Activated gamma-delta T cell (primary cell): ENCODE measurements around the gene ANGEL1.

Experiments used
- DNase-seq: peaks from one replicate; lab custom pipeline; 2025; lab: John Stamatoyannopoulos, UW

Gene ANGEL1

DNA sequence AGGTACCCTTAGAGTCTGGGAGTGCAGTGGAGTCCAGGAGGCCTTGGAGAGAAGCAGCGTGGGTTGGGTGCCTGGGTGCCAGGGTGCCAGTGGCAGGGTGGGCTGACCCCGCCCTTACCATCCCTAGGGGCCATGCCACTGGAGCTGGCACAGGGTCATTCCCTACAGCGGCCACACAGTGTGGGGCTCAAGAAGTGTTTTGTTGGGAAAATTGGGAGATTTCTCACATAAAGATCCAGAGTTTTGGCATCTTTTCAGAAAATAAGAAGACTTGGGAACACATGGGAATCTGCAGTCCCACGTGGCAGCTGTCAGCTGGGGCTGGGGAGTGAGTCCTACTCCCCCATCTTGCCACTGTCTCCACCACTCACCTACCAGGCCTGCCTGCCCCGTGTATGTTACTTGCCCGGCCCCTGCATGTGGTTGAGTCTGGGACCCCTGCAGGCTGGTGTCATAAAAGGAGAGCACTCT lies 47.2 kb downstream of the ANGEL1 start:
- no peak for DNase-seq

GRCh38 chr14:76763096-76764041 lies 49.3 kb downstream of the ANGEL1 start:
- no peak for DNase-seq

GRCh38 chr14:76762411-76763095 lies 50.1 kb downstream of the ANGEL1 start:
- no peak for DNase-seq

DNA sequence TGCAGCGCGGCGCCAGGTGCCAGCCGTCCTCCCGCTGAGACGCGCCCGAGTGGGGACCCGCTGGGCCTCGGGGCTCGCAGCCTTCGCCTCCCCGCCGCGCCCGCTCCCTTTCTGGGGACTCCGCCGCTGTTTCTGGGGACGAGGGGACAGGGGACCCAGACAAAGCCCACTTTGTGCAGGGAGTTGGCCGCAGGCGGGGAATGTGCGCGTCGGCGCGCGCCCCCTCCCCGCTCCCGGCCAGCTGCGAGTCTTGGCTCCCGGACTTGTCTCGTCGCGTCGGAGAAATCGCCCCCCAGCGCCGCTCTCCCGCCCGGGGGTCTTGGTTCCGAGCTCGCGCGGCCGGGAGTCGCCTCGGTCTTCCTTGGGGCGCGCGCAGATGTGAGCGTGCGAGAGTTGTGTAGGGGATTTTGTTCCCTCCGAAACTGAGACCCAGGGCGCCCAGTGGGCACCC lies 50.7 kb downstream of the ANGEL1 start:
- DNase-seq, result no peak

GRCh38 chr14:76761136-76761959 lies 51.3 kb downstream of the ANGEL1 start, which contains the start of gene VASH1:
TSS of gene VASH1 (plus strand) at chr14:76761468. CDS start at chr14:76762822, 1,354 bp downstream.
- DNase-seq, result peak; percentile 47

GRCh38 chr14:76760331-76761135 lies 52.1 kb downstream of the ANGEL1 start:
- DNase-seq, result no peak

DNA sequence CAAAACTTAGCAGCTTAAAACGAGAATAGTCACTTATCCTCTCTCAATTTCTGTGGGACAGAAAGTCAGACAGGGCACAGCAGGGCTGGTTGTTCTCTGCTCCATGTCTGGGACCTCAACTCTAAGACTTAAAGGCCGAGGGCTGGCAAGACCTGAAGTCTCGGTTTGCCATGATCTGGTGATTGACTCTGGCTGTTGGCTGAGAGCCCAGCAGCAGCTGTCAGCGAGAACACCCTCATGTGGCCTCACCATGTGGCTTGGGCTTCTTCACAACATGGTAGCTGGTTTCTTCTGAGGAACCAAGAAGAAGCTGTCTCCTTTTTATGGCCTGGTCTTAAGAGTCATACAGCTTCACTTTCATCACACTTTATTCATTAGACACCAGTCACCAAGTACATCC lies 53.1 kb downstream of the ANGEL1 start:
- no peak for DNase-seq

- DNase-seq, result no peak
These were observed 56.3 kb downstream of the ANGEL1 start for GRCh38 chr14:76756371-76756750.

DNA sequence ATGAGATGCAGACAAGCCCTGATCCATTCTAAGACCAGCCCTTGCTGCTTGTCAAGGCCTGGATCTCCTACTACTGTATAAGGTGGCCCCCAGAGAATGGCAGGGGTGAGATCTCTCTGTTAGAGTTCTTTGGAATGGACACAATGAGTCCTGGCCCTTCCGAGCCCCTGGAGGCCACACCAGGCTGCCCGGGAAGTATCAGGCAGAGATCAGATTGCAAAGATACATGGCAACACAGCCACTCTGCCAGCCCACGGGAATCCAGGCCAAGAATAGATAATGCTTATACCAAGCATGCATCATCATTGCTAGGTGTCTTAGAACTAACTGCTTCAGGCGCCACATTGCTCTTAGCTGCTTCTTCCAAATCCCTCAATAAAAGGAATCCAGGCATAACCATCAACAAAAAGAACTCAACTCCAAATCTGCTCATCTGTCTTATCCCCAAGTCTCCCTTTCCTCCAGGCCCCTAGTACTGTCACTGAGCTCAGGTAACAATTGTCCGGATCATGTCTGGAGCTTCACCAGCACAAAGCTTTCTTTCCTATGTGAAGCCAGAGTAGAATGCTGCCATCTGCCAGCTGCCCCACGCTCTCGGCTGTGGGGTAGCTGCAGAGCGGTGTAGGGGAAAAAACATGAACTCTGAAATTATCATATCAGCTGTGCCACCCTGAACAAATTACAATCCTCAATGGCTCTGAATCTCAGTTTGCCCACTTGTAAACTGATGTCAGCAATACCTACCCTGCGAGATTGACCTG lies 56.9 kb downstream of the ANGEL1 start:
- DNase-seq, result no peak

DNA sequence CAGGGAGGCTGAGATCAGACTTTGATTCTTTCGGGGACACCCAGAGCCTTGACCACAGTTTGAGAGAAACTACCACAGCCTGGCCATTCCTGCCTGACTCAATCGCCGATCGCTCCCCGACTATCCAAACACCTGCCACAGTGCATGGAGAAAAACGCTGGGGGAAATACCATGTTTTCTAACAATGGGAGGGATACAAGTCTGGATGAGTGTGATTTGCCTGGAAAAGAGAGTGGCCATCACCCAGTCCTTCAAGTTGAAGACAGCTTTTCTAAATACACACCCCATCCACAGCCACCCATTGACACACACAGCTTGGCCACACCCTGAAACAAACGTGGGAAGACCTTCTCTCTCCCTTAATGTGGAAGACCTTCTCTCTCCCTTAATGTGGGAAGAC lies 58.1 kb downstream of the ANGEL1 start:
- DNase-seq, result no peak

DNA sequence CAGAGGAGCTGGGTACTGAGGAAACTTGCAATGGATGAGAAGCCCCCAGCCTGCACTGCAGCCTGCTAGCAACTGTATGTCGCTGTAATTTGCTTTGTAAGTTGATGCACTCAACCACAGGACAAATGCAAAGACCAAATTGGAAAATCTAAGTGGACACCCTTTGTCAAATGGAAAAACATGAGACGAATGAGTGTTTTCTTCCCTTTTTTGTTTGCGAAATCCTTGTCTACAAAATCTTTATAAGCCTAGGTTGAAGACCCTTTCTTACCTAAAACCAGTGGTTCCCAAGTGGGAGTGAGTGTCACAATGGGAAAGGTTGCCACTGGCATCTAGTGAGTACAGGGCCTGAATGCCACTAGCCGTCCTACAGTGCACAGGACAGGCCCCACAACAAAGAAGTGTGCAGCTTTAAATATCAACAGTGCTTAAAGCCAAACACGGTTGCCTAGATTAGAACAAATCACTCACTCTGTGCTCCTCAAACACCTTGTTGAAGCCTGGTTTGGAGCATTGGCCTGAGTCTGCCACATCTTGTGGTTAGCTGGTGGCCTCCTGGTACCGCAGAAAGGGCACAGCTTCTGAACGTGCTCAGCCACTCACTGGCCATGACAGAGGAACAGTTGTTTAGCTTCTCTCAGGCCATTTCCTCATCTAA lies 59.0 kb downstream of the ANGEL1 start:
- no peak for DNase-seq

GRCh38 chr14:76752744-76753143 lies 59.9 kb downstream of the ANGEL1 start:
- DNase-seq, result no peak

DNA sequence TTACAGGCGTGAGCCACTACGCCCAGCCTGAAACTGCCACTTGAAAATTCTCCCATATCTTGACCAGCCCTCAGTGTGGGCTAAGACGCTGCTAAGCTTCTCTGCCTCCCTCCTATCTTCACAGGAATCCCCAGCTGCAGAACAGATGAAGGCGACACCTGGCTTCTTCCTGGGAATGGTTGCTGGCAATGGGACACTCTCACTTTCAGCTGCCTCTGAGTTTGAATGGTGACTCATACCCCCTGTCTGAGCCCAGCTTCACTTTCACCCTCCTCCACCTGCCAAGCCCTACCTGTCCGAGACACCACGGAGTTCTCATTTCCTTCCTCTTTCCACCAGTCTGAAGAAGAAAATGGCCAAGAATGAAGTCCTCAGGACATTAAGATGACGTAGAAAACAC lies 69.7 kb downstream of the ANGEL1 start:
- no peak for DNase-seq

DNA sequence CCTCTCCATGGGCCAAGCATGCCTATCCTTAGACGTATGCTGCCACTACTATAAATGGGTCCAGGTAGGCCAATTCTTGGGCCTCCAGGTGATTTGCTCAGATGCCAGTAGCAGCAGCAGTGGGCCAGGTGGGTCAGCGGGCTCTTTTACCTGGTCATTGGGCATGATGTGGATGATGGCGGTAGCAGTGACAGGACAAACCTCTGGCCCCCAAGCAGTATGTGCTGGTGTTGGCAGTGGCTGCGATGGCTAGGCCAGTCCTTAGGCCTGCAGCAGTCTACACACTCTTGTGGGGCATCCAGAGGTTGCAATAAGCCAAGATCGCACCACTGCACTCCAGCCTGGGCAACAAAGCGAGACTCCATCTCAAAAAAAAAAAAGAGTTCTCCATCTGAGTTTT lies 70.5 kb downstream of the ANGEL1 start:
- DNase-seq, result no peak

GRCh38 chr14:76741074-76741473 lies 71.6 kb downstream of the ANGEL1 start:
- DNase-seq, result no peak
